ENCODE measurements around the gene CD2BP2. TPM values are rescaled to one million over a fixed set of nuclear protein-coding genes. Genes with fewer than 3 reads are reported as not detected.
A peak's percentile ranks its signal among the peaks of the same experiment; 100 is the strongest.

The CD2BP2 gene
- total RNA-seq, 2 experiments from 2014 or later = 39.1 to 41.7 TPM

DNA sequence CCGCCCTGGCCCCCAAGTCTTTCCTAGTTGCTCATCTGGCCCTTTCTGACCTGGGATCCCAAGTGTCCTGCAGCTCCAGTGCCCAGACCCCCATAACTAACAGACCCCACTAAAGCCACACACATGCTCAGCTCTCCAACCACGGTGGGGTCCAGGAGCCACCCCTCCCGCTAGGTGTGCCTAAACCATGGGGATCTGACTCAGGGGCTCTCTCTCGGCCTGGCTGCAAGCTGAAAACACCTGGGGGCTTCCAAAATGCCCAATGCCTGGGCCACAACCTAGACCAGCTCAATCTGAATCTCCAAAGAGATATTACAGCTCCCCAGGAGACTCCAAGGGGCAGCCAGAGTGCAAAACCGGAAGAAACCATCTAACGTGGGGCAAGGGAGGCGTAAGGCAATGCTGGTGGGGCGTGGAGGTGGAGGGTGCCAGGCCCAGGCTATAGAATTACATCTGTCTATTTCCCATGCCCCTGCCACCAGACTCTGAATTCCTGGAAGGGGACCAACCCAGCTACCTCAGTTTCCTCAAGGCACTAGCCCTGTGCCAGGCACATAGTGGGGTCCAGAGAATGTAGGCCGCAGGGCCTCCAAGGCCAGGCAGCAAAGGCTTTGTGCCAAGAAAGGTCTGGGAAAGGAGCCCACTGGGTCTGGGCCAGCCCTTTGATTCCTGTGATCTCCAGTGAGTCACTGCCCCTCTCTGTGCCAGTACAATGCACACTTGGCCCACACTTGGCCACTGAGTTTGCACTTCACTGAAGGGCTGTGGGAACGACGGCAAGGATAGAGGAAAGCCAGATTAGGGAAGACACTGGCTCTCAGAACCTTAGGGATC lies 3.3 kb downstream of the CD2BP2 start:
- intact Hi-C loops (cut with DNase I, micrococcal nuclease) = loop anchor here (10.0 kb wide), 1 partner anchor 53 kb away; the partner anchor contains the start of gene ZNF771 (in 2 of the 2)
- Histone ChIP-seq H3K36me3 (ENCODE audit: insufficient read depth, low read length) (peaks cover 39% of the 10 kb centered on the region), H3K4me3 (ENCODE audit: low read length) (no peak overlapping the region), H3K27me3 (ENCODE audit: control insufficient read depth in 1 of 2, insufficient read depth in 2 of 2, low read length in 2 of 2) (no peaks in the 10 kb centered on the region), H3K9me3 (ENCODE audit: control insufficient read depth in 1 of 2, insufficient read depth in 1 of 2, low read length in 2 of 2) (no peaks in the 10 kb centered on the region), H3K4me1 (ENCODE audit: insufficient read depth, low read length) (peaks cover 35% of the 10 kb centered on the region), H3K27ac (ENCODE audit: low read depth in 1 of 2, low read length in 2 of 2) (no peak overlapping the region)
- ChIA-PET CTCF (interaction anchor here (1.0 kb wide), 1 partner anchor 58 kb away, joined by 3 read pairs; no protein-coding TSS in a partner anchor), POLR2A (interaction anchor here (1.3 kb wide), 1 partner anchor 27 kb away, joined by 3 read pairs; no protein-coding TSS in a partner anchor)
- Mint-ChIP-seq H3K27me3 (no peaks in the 10 kb centered on the region), H3K9me3 (no peaks in the 10 kb centered on the region), H3K4me3 (peak overlapping the region; percentile 65), H3K36me3 (ENCODE audit: low read depth) (peaks cover 61% of the 10 kb centered on the region), H3K4me1 (ENCODE audit: low read depth) (peaks cover 32% of the 10 kb centered on the region), H3K27ac (peak overlapping the region; percentile 69)
- no peak for ATAC-seq (ENCODE audit: poor library complexity)
- DNase-seq = no peak
- TF ChIP-seq, protein P1, sequence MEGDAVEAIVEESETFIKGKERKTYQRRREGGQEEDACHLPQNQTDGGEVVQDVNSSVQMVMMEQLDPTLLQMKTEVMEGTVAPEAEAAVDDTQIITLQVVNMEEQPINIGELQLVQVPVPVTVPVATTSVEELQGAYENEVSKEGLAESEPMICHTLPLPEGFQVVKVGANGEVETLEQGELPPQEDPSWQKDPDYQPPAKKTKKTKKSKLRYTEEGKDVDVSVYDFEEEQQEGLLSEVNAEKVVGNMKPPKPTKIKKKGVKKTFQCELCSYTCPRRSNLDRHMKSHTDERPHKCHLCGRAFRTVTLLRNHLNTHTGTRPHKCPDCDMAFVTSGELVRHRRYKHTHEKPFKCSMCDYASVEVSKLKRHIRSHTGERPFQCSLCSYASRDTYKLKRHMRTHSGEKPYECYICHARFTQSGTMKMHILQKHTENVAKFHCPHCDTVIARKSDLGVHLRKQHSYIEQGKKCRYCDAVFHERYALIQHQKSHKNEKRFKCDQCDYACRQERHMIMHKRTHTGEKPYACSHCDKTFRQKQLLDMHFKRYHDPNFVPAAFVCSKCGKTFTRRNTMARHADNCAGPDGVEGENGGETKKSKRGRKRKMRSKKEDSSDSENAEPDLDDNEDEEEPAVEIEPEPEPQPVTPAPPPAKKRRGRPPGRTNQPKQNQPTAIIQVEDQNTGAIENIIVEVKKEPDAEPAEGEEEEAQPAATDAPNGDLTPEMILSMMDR (IDR thresholded peaks at IDR 0.05) = no peak

DNA sequence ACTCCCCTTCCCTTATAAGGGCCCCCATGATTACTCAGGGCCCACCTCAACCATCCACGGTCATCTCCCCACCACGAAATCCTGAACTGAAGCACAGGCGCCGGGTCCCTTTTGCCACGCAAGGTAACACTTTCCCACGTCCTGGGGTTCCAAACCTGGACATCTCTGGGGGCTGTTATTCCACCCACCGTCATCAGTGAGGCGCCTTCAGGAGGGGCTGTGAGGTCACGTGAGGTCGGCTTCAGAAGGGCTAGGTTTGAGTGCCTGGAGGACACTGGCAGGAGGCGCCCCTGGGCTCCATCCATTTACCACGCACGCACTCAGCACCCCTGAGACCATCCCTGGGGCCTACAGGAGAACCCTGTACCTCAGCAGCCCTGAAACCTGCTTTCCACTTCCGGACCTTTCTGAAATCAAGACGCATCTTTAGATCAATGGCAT lies 4.1 kb downstream of the CD2BP2 start:
- DNase-seq (no peak), ATAC-seq (ENCODE audit: poor library complexity) (no peak)
- peaks cover 59% of the 10 kb centered on the region for H3K36me3 Mint-ChIP-seq (ENCODE audit: low read depth)
- TF ChIP-seq, protein P1 (IDR thresholded peaks at IDR 0.05) = no peak
- Histone ChIP-seq H3K36me3 (ENCODE audit: insufficient read depth, low read length) (peaks cover 39% of the 10 kb centered on the region), H3K4me3 (ENCODE audit: low read length) (no peak overlapping the region), H3K27ac (ENCODE audit: low read depth in 1 of 2, low read length in 2 of 2) (no peak overlapping the region), H3K27me3 (ENCODE audit: control insufficient read depth in 1 of 2, insufficient read depth in 2 of 2, low read length in 2 of 2) (no peaks in the 10 kb centered on the region), H3K9me3 (ENCODE audit: control insufficient read depth in 1 of 2, insufficient read depth in 1 of 2, low read length in 2 of 2) (no peaks in the 10 kb centered on the region), H3K4me1 (ENCODE audit: insufficient read depth, low read length) (peaks cover 28% of the 10 kb centered on the region)
- H3K4me1 Mint-ChIP-seq (ENCODE audit: low read depth) = peaks cover 26% of the 10 kb centered on the region
- no peaks in the 10 kb centered on the region for H3K9me3 Mint-ChIP-seq
- POLR2A ChIA-PET = no interaction called here
- H3K27me3 Mint-ChIP-seq = no peaks in the 10 kb centered on the region
- no peak overlapping the region for H3K27ac Mint-ChIP-seq
- intact Hi-C loops (cut with DNase I, micrococcal nuclease) = loop anchor here (10.0 kb wide), 1 partner anchor 54 kb away; the partner anchor contains the start of gene ZNF771 (in 2 of the 2)
- H3K4me3 Mint-ChIP-seq = peak overlapping the region; percentile 54
- CTCF ChIA-PET = no interaction called here

DNA sequence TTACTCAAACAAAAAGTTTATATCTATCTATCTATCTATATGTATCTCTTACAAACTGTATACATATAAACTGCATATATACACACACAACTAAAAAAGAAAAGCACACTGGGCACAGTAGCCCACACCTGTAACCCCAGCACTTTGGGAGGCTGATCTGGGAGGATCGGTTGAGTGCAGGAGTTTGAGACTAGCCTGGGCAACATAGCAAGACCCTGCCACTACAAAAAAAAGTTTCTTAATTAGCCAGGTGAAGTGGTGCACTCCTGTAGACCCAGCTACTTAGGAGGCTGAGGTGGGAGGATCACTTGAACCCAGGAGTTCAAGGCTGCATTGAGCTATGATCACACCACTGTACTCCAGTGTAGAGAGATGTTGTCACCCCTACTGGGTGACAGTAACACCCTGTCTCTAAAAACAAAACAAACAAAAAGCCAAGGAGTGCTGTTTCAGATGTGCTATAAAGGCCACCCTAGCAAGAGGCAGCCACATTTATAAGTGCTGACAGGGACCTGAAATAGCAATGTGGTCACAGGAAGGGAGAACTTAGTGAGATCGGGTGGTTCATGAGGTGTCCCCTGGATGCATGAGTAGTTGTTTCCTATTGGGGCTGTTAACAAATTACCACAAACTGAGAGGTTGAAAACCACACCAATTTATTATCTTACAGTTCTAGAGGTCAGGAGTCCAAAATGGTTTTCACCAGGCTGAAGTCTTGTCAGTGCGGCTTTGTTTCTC lies 4.8 kb downstream of the CD2BP2 start:
- Mint-ChIP-seq H3K4me3 (peak overlapping the region; percentile 54), H3K36me3 (ENCODE audit: low read depth) (peaks cover 58% of the 10 kb centered on the region), H3K9me3 (no peaks in the 10 kb centered on the region), H3K27me3 (no peaks in the 10 kb centered on the region), H3K4me1 (ENCODE audit: low read depth) (peaks cover 23% of the 10 kb centered on the region), H3K27ac (peak overlapping the region; percentile 63)
- Histone ChIP-seq H3K4me3 (ENCODE audit: low read length) (no peak overlapping the region), H3K27ac (ENCODE audit: low read depth in 1 of 2, low read length in 2 of 2) (no peak overlapping the region), H3K27me3 (ENCODE audit: control insufficient read depth in 1 of 2, insufficient read depth in 2 of 2, low read length in 2 of 2) (no peaks in the 10 kb centered on the region), H3K9me3 (ENCODE audit: control insufficient read depth in 1 of 2, insufficient read depth in 1 of 2, low read length in 2 of 2) (no peaks in the 10 kb centered on the region), H3K36me3 (ENCODE audit: insufficient read depth, low read length) (peaks cover 39% of the 10 kb centered on the region), H3K4me1 (ENCODE audit: insufficient read depth, low read length) (peaks cover 21% of the 10 kb centered on the region)
- ATAC-seq (ENCODE audit: poor library complexity) (no peak), DNase-seq (peak in 1 of 14 experiments; percentile 65)
- intact Hi-C loops (cut with DNase I, micrococcal nuclease) = loop anchor here (10.0 kb wide), 1 partner anchor 54 kb away; the partner anchor contains the start of gene ZNF771 (in 2 of the 2)
- CTCF ChIA-PET = no interaction called here
- TF ChIP-seq, protein P1 (IDR thresholded peaks at IDR 0.05) = no peak
- POLR2A ChIA-PET = no interaction called here
